A673 (cell line): ENCODE data around the gene PRKG1.

ENCODE experiments used
- CTCF ChIP-seq: fragments of 300-800, 200-600 bp; sonication (generic); conservative IDR thresholded peaks from 2 replicates; pipeline ENCODE4 v1.5.1; 2017; ENCODE audit warnings: low read depth, mild to moderate bottlenecking, antibody characterized with exemption, low read length, moderate library complexity, mixed read lengths
- EZH2 ChIP-seq: fragments of 200-600 bp; sonication (generic); IDR thresholded peaks from 2 replicates; pipeline ENCODE4 v1.6.1; 2017; ENCODE audit warnings: borderline replicate concordance, low read depth, mild to moderate bottlenecking, mixed read lengths, antibody characterized with exemption, low read length; ENCODE audit not compliant: poor library complexity, severe bottlenecking

DNA sequence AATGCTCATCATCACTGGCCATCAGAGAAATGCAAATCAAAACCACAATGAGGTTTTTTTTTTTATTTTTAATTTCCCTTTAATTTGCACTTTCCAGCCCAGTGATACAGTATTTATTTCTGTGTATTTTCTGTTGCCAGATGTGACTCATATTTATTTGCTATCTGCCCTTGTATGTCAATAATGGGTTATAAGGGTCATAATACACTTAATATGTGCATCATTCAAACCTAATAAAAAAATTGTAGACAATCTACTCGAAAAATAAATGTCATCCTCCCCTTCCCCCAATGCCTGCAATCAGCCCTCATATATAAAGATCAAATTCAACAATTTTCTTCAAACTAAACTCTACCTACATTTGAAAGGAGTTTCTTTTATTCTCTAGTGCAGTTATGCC, 470.6 kb downstream of the PRKG1 start:
- TF ChIP-seq CTCF (no peak), EZH2 (no peak)
